GM18868 (cell line): ENCODE data around the gene CC2D1A.

ENCODE experiments used
- ATAC-seq: cut with Tn5 transposase; IDR thresholded peaks from one replicate; pipeline ENCODE4 v1.9.1; 2021; ENCODE audit warnings: mild to moderate bottlenecking, moderate library complexity; ENCODE audit not compliant: unreplicated experiment

Gene CC2D1A

DNA sequence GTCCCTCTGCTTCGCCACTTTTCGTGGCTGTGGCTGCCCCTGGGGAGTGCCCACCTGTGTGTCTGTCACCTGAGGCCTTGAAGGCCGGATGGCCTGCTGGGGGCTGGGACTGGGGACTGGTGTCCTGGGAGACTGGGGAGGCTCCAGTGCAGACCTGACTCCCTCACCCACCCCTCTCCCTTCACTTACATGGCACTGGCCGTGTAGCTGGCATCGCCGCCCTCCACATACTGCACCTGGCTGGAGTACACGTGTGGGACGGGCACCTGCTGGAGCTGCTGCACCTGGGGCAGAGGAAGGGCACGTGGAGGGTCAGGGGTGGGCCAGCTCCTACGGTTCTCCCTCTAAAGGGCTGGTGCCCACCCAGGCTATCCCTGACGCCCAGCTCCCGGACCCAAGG lies 71.8 kb downstream of the CC2D1A start:
- no peak for ATAC-seq

DNA sequence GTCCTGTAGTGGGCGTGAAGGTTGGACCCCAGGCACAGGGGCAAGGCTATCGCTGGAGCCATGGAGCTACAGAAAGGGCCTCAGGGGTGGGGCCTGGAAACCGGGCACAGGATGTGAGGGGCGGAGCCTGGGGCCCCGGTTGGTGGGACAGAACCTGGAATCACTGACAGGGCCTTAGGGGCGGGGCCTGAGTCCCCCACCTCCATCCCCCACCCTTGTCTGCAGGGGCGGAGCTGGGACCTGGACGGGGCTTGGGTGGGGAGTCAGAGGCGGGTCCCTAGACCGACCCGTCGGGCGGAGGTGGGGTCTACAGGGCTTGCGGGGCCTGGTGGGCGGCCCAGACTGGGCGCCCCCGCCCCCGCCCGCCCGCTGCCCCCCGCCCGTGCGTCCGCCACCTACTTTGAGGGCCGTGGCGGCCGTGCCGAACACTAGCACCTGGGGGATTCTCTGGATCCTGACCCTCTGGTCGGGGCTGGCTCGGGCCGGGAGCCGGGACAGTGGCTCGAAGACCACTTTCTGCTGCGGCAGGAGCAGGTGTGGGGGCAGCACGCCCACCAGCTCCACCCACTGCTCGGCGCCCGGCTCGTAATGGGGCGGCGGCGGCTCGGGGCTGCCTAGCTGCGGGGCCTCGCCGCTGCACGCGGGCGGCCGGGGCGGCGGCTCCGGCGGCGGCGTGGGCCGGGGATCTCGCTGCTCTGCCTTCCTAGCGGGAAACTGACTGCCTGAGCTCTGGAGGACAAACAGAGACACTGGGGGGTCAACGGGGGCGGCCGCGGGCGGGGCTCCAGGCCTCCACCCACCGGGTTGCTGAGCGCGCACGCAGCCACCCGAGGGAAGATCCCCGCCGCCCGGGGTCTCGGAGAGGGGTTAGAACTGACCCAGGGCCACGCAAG lies 72.6 kb downstream of the CC2D1A start:
- no peak for ATAC-seq

DNA sequence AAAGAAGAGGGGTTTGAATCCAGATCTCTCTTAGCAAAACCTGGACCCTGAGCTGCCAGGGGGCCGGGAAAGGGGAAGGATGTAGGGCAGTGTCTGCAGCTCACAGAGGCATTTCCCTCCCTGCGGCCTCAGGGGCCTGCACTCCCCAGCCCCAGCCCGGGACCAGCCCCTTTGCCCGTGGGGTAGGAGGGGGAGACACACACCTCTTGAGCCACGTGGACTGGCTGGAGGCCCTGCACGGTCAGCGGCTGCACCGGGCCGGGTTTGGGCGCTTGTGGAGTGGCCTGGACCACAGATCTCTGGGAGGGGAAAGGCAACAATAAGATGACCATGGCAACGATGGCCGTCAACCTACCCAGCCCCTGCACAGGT lies 73.2 kb downstream of the CC2D1A start:
- ATAC-seq = no peak

DNA sequence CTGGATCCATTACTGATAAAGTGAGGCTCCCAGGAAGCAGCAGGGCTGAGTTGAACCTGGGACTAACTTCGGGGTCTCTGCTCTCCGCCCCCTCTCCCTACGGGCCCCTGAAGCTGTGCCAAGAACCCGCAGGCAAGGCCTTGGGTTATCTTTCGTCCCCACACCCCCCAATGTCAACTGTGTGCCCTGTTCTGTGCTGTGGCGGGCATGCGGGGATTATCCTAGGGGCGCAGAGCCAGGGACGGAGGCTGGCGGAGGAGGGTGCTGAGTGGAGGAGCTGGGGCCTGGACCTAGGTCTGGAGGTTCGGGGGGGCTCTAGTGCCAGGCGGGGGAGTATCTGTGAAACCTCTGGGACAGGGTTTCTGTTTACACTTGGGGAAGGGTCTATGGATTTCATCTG lies 73.7 kb downstream of the CC2D1A start:
- ATAC-seq = no peak

DNA sequence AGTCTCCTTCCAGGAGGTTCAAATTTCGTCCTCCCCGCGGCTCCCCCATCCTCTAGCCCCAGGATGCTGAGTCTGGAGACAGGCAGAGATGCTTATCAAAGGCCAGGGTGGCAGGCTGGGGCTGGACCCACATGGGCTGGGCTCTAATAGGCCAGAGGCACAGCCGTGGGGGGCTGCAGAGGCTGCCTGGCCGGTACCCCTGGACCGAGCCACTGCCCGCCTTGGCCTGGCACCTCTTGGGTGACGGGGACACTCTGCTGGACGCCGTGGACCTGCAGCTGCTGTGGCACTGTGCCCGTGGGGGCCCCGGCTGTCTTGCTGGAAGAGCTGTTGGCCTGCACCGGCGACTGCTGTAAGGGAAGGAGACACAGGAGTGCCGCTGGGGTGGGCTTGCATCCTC lies 74.3 kb downstream of the CC2D1A start:
- no peak for ATAC-seq
